ENCODE measurements around the gene CPLX3.
"Not testable (repeated sequence)": the region's sequence is repeated elsewhere in the genome, so short reads cannot be mapped to it uniquely, and the experiment has no call there.

CPLX3 gene, protein sequence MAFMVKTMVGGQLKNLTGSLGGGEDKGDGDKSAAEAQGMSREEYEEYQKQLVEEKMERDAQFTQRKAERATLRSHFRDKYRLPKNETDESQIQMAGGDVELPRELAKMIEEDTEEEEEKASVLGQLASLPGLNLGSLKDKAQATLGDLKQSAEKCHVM

DNA sequence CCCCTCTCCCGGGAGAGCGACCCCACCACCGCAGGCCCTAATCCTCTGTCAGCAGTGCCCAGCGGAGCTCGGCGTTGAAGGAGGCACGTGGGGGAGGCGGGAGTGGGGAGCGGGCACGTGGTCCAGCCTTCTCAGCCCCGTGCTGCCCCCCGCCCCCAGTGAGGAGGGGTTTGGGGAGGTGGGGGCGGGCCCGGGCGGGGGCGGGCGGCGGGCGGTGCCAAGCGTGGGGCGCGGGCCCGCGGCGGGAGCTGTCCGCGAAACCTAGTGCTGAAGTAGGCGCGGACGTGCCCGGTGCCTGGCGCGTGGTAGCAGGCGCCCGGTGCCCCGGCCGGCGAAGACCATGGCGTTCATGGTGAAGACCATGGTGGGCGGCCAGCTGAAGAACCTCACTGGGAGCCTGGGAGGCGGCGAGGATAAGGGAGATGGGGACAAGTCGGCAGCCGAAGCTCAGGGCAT, at the start of gene CPLX3:
Gene CPLX3 (plus strand): TSS at position 264 of the 456 bp plus-strand sequence. CDS start 77 bp downstream, at position 341.
- DNase-seq (ENCODE audit: insufficient read length, low spot score) (no peak), FAIRE-seq (no peak)

GRCh38 chr15:74776821-74777768, 49.3 kb upstream of the CPLX3 start:
- DNase-seq (ENCODE audit: insufficient read length, low spot score), result peak; percentile 71
- peak; percentile 99 for FAIRE-seq

DNA sequence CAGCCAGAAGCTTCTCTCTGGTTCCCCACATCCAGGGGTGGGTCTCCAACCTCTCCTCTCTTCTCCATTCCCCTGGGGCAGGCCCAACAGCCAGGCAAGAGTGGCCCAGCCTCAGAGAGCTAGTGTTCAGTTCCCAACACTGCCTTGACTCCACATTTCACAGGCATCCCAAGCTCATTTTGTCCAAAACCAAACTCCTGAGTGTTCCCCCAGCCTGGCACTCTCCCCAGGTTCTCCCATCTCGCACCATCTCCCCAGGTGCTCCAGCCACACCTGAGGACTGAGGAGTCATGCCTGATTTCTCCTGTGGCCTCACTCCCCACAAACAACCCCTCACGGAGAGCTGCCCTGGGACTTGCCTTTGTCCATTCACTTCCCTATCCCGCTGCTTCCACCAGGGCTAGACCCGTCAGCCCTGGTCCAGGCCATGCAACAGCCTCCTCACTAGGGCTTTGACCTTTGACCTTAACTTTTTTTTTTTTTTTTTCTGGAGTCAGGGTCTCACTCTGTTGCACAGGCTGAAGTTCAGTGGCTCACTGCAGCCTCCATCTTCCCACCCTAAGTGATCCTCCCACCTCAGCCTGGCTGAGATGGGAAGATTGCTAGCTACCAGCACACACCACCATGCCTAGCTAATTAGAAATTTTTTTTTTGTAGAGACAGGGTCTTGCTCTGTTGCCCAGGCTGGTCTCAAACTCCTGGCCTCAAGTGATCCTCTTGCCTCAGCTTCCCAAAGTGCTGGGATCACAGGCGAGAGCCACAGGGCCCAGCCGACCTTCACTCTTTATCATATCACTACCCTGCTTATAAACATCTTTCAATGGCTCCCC, 48.4 kb upstream of the CPLX3 start:
- no peak for FAIRE-seq
- DNase-seq (ENCODE audit: insufficient read length, low spot score), result no peak

GRCh38 chr15:74778599-74778970, 47.8 kb upstream of the CPLX3 start:
- DNase-seq (ENCODE audit: insufficient read length, low spot score) (no peak), FAIRE-seq (no peak)

- DNase-seq (ENCODE audit: insufficient read length, low spot score) (no peak), FAIRE-seq (no peak)
Measured at GRCh38 chr15:74779162-74779648, 47.2 kb upstream of the CPLX3 start.

GRCh38 chr15:74780523-74781430, 45.6 kb upstream of the CPLX3 start:
- DNase-seq (ENCODE audit: insufficient read length, low spot score) (no peak), FAIRE-seq (peak; percentile 66)

GRCh38 chr15:74781431-74782258, 44.8 kb upstream of the CPLX3 start, which contains the start of gene CSK:
CSK (plus strand) TSS chr15:74782080; CDS start chr15:74798298, 16,218 bp downstream.
- DNase-seq (ENCODE audit: insufficient read length, low spot score) (no peak), FAIRE-seq (peak; percentile 61)

GRCh38 chr15:74782259-74783071, 44.0 kb upstream of the CPLX3 start:
- FAIRE-seq (no peak), DNase-seq (ENCODE audit: insufficient read length, low spot score) (no peak)

DNA sequence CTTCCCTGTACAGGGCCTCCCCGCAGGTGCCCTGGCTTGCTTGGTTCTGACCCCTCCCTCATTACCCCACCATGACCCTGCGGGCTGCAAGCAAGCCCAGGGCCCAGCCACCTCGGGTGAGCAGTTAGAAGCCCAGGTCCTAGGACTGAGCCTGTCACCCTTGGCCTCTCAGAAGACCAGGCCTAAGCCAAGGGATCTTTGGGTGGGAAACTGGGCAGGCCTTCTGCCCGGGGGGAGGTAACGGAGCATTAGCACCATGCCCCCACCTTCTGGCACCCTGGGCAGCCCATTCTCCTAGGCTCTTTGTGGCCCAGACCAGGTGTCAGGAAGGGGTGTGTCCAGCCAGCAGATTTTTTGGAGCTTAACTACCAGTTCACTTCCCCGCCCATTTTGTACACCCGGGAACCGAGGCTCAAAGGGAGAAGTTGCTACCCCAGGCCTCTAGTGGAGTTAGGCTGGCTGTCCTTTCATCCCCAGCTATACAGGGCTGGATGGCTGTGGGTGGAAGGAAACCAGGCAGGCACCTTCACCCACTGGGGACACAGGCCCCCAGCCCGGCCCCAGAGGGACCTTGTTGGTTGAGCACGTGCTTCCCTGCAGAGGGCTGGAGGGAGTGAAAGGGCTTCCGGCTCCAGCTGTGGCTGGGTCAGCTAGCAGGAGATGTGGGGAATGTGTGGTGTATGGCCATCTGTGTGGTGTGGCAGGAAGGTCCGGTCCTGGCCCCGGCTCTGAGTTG, 43.2 kb upstream of the CPLX3 start:
- FAIRE-seq (peak; percentile 66), DNase-seq (ENCODE audit: insufficient read length, low spot score) (no peak)

GRCh38 chr15:74783808-74784175, 42.6 kb upstream of the CPLX3 start:
- no peak for DNase-seq (ENCODE audit: insufficient read length, low spot score)
- no peak for FAIRE-seq

- DNase-seq (ENCODE audit: insufficient read length, low spot score) (no peak), FAIRE-seq (peak; percentile 64)
Measured at GRCh38 chr15:74784426-74785193, 41.8 kb upstream of the CPLX3 start.

- FAIRE-seq (peak; percentile 89), DNase-seq (ENCODE audit: insufficient read length, low spot score) (no peak)
Measured at GRCh38 chr15:74785194-74786032, 41.0 kb upstream of the CPLX3 start.

DNA sequence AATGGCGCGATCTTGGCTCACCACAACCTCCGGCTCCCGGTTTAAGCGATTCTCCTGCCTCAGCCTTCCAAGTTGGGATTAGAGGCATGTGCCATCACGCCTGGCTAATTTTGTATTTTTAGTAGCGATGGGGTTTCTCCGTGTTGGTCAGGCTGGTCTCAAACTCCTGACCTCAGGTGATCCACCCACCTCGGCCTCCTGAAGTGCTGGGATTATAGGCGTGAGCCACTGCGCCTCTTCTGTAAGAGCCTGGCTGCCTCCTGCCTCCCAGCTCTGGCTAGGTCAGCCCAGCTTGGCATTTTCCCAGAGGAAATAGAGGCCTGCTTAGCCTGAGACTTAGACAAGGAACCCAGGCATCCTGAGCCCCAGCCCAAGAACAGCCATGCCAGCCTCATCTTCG, 40.3 kb upstream of the CPLX3 start:
- not testable (repeated sequence) for FAIRE-seq; DNase-seq (ENCODE audit: insufficient read length, low spot score)

DNA sequence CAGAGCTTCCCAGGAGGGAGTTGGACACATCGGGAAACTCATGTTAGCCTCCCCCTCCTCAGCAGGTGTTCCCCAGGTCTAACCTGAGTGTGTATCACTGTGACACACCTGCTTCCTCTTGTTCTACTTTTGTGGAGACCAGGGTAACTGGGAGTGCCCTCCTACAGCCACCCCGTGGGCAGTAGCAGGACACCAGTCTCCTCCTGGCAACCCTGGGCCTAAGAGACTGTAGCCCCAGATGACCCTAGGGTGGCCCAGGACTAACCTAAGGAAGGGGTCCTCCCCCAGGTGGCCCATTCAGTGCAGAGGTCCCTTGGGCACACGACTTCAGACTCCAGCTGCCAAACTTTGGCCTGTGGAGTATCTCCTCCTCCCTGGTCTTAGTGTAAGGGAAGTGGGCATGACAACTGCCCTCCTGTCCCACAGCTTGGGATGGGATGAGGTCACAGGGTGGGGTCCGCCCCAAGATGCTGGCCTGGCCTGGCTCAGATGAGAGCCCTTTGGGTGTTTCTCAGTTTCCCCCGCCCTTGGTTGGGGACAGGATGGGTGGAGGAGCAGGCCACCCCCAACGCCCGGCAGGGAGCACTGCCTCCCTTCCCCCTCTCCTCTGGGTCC, 39.8 kb upstream of the CPLX3 start:
- FAIRE-seq (peak; percentile 68), DNase-seq (ENCODE audit: insufficient read length, low spot score) (no peak)
